Activated CD4-positive, alpha-beta memory T cell treated with anti-CD3 and anti-CD28 coated beads, Interleukin-2, amount 10 ng/mL, durations not matched to agents 7 days and 5 days (primary cell): ENCODE results near the gene TLR6. TPM values are rescaled to one million over a fixed set of nuclear protein-coding genes. Genes with fewer than 3 reads are reported as not detected.
"Not testable (repeated sequence)": the region's sequence is repeated elsewhere in the genome, so short reads cannot be mapped to it uniquely, and the experiment has no call there.

Experiments used
- CTCF ChIA-PET: fragments of 350-600 bp; sonication (Branson Sonifier 250); formaldehyde crosslinking; loops from one replicate; lab custom pipeline; 2021; ENCODE audit warnings: antibody characterized with exemption, inconsistent platforms; lab: Charles Lee
- POLR2A ChIA-PET: fragments of 350-600 bp; sonication (Branson Sonifier 250); formaldehyde crosslinking; loops from one replicate; lab custom pipeline; 2021; ENCODE audit warnings: antibody characterized with exemption; lab: Charles Lee
- DNase-seq: peaks from one replicate; pipeline ENCODE4 v3.0.0-alpha.2; 2020
- H3K27ac Mint-ChIP-seq: one replicate; pipeline ENCODE4 v1.8.0; 2021; ENCODE audit warnings: mild to moderate bottlenecking, mixed read lengths
- H3K27me3 Mint-ChIP-seq: one replicate; pipeline ENCODE4 v1.8.0; 2021; ENCODE audit warnings: mixed read lengths
- H3K36me3 Mint-ChIP-seq: one replicate; pipeline ENCODE4 v1.8.0; 2021; ENCODE audit warnings: low read depth, mixed read lengths
- H3K4me1 Mint-ChIP-seq: one replicate; pipeline ENCODE4 v1.8.0; 2021; ENCODE audit warnings: mixed read lengths
- H3K4me3 Mint-ChIP-seq: one replicate; pipeline ENCODE4 v1.8.0; 2021; ENCODE audit warnings: mild to moderate bottlenecking, mixed read lengths
- H3K9me3 Mint-ChIP-seq: one replicate; pipeline ENCODE4 v1.8.0; 2021; ENCODE audit warnings: mixed read lengths
- total RNA-seq, 2 experiments: library from RNA; stranded (reverse); gene quantifications; one replicate each; pipeline ENCODE4 v1.2.3, GENCODE V29; 2021

Gene TLR6
- total RNA-seq, 2 experiments from 2014 or later: 3.9 to 5.4 TPM

DNA sequence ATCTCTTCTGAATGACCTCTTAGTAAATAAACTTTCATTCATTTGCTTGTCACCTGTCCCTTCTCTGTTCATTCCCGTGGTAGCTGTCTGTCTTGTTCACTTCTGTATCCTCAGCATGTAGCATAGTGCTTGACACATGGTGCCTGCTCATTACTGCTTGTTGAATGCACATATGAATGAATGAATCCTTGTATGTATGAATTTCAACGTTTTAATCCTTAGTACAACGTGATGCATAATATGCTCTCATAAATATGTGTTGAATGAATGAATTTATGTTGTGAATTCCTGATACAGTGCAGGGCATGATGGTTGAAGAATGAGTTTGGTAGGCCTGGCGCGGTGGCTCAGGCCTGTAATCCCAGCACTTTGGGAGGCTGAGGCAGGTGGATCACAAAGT lies 76.8 kb downstream of the TLR6 start:
- DNase-seq: no peak
- Mint-ChIP-seq H3K27ac (no peak overlapping the region), H3K4me3 (no peak overlapping the region), H3K36me3 (no peaks in the 10 kb centered on the region), H3K27me3 (peaks cover 8% of the 10 kb centered on the region), H3K4me1 (peaks cover 2% of the 10 kb centered on the region), H3K9me3 (no peaks in the 10 kb centered on the region)
- POLR2A ChIA-PET: no interaction called here
- CTCF ChIA-PET: interaction anchor here (4.1 kb wide), 1 partner anchor 19 kb away, joined by 74 read pairs; no protein-coding TSS in a partner anchor

- H3K27ac Mint-ChIP-seq, H3K4me1 Mint-ChIP-seq, H3K4me3 Mint-ChIP-seq, DNase-seq, H3K36me3 Mint-ChIP-seq, POLR2A ChIA-PET, CTCF ChIA-PET, H3K9me3 Mint-ChIP-seq: not testable (repeated sequence)
- H3K27me3 Mint-ChIP-seq: peaks cover 14% of the 10 kb centered on the region
Observed at GRCh38 chr4:38777925-38778324, 78.7 kb downstream of the TLR6 start.

DNA sequence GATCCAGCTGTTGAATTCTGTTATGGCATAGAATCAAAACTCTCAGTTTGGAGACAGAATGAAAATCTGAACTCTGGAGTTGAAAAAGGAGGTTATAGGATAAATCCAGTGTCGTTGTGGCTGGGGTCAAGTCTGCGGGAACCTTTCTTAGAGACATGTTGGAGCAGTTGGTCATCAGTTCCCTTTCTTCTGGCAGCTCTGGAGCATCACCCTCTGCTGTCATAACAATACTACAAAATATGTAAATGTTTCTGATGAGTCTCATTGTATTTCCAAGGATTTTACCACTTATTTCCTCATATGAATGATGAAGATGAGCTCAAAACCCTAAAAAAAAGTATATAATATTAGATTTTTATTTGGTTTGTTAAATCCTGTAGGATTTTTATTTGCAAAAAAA lies 81.3 kb downstream of the TLR6 start:
- H3K4me3 Mint-ChIP-seq: no peak overlapping the region
- no peak for DNase-seq
- H3K9me3 Mint-ChIP-seq: no peaks in the 10 kb centered on the region
- ChIA-PET CTCF (interaction anchor here (0.6 to 1.2 kb wide), 2 partner anchors 19 to 40 kb away, joined by 3 read pairs; no protein-coding TSS in a partner anchor), POLR2A (no interaction called here)
- peaks cover 18% of the 10 kb centered on the region for H3K27me3 Mint-ChIP-seq
- no peaks in the 10 kb centered on the region for H3K4me1 Mint-ChIP-seq
- no peaks in the 10 kb centered on the region for H3K36me3 Mint-ChIP-seq
- H3K27ac Mint-ChIP-seq: no peak overlapping the region

- POLR2A ChIA-PET: no interaction called here
- no peak overlapping the region for H3K4me3 Mint-ChIP-seq
- no peaks in the 10 kb centered on the region for H3K36me3 Mint-ChIP-seq
- CTCF ChIA-PET: interaction anchor here (0.7 to 1.6 kb wide), 3 partner anchors 14 to 86 kb away, joined by 3 read pairs; no protein-coding TSS in a partner anchor
- no peak overlapping the region for H3K27ac Mint-ChIP-seq
- H3K4me1 Mint-ChIP-seq: no peaks in the 10 kb centered on the region
- DNase-seq: no peak
- peaks cover 21% of the 10 kb centered on the region for H3K27me3 Mint-ChIP-seq
- H3K9me3 Mint-ChIP-seq: no peaks in the 10 kb centered on the region
Observed at GRCh38 chr4:38774181-38774955, 82.2 kb downstream of the TLR6 start.

Other genes with a start within 250 kb of the TLR6 start
- gene KLF3, start 192.6 kb downstream of the TLR6 start, total RNA-seq: 10 to 100 TPM; 21.9 to 22.1 TPM
- gene TLR10, start 73.8 kb downstream of the TLR6 start, total RNA-seq: under 1 TPM; 0.40 to 0.53 TPM
- 10 to 100 TPM; 11.7 to 12.0 TPM for gene TLR1, start 52.0 kb downstream of the TLR6 start, total RNA-seq
- gene FAM114A1, start 11.0 kb upstream of the TLR6 start, total RNA-seq: under 1 TPM; 0.18 to 0.33 TPM
- 10 to 100 TPM; 27.6 to 28.2 TPM for gene TMEM156, start 175.6 kb upstream of the TLR6 start, total RNA-seq
- gene KLHL5, start 205.4 kb upstream of the TLR6 start, total RNA-seq: 10 to 100 TPM; 36.6 to 36.7 TPM